ENCODE results near the gene CES2. TPM values are rescaled to one million over a fixed set of nuclear protein-coding genes. Genes with fewer than 3 reads are reported as not detected.

CES2 gene
- total RNA-seq, 1 experiment from 2014 or later = 15.6 TPM

DNA sequence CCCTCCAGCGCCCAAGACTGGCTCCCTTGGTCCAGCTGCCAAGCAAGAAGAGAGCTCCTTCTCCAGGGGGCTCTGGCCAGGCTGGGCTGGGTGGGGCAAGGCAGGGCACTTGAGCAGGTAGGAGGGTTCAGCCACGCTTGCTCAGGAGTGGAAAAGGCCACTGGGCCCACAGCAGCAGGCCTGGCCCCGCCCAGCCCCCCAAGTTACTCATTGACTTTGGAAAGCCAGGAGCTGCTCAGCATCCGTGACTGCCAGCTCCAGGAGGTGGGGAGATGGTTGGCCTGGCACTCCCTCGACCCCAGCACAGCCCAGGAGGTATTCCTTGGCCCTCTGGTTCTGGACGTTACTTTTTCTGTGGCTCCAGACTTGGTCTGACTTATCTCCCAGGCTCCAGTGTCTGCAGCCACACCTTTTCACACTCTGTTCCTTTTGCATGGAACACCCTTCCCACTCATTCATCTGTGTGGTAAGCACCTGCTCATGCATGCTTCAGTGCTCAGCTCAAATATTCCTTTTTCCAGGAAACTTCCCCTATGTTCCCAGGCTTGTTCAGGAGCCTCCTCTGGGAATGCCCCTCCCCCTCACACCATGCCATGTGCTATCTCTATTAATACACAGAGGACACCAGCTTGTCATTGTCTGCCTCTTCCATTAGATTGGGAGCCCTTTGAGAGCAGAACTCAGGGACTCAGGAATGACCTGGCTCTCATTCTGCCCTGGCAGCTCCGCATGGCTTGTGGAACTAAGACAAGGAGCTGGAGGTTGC is 16.3 kb upstream of the CES2 start, which contains the start of gene CDH16:
TSS of gene CDH16 (minus strand) at position 83 of the 766 bp plus-strand sequence. CDS start 820 bp downstream, outside the sequence.
- no peak for DNase-seq (ENCODE audit: low spot score)

DNA sequence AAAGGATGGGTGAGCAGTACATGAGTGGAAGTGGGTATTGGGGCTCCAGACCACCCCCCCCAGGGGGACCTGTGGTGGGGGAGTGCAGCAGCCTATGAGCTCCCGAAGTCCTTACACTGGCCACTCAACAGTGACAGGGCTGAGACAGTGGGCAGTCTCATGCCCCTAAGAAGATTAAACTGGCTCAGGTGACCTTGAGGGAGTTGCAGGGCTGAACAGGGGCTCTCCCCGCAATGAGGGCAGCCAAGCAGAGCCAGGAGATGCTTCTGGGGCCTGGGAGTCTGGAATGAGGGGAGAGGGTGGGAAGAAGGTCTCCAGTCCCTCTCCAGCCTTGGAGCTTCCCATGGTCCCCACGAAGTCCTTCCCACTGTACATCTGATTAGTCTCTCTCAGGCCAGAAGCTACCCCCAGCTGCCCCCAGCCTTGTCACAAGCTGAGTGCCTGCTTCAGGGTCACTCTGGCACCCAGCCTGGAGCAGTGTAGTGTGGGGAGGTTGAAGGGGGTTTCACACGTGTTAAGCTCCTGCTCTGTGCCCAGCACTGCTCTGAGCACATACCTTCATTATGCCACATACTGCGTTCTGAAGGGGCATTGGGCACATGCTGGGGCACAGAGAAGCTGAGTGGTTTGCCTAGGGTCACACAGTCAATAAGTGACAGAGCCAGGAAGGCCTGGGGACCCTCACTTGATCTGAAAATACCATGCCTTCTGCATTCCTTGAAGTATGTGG is 15.6 kb upstream of the CES2 start:
- no peak for DNase-seq (ENCODE audit: low spot score)

DNA sequence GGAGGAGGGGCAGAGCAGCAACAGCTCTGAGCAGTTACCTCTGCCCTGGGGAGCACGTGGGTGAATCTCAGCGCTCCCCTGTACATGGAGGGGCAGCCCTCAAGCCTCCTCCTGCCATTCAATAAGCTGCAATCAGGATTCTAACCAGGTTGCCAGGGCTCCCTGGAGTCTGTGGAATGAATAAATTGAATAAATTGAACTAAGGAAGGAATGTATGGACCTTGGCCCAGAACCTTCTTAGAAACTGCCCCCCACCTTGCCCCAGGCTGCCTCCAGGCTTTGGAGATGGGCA is 15.1 kb upstream of the CES2 start:
- no peak for DNase-seq (ENCODE audit: low spot score)

DNA sequence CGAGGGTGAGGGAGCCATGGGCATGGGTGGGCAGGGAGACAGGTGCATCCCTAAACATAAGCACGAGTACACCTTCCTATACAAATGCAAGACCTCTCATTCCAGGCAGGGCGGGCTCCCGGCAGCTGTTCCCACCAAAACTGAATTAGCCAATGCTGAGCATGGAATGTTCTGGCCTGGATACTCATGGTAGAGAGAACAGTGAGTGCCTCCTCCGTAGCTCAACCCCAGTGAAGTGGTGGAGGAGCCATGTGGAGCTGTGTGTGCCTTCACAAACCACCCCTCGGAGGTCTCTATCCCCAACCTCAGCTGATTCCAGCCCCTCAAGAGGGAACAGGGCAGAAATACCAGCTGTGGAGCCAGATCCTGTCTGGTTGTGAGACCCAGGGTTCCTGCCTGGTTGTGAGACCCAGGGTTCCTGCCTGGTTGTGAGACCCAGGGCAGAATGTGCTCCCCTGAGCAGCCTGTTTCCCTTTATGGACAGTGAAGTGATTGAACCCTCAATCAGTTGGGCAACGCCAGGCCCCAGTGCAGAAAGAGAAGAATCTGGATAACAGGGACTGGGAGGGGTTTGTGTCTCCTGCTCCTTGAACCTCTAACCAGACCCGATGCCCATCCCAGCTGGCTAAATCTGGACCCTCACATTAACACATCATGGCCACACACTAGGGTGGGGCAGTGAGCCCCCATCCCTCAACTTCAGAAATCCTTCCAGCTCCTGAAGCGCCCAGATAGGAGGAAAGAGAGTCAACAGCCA is 14.2 kb upstream of the CES2 start:
- no peak for DNase-seq (ENCODE audit: low spot score)

DNA sequence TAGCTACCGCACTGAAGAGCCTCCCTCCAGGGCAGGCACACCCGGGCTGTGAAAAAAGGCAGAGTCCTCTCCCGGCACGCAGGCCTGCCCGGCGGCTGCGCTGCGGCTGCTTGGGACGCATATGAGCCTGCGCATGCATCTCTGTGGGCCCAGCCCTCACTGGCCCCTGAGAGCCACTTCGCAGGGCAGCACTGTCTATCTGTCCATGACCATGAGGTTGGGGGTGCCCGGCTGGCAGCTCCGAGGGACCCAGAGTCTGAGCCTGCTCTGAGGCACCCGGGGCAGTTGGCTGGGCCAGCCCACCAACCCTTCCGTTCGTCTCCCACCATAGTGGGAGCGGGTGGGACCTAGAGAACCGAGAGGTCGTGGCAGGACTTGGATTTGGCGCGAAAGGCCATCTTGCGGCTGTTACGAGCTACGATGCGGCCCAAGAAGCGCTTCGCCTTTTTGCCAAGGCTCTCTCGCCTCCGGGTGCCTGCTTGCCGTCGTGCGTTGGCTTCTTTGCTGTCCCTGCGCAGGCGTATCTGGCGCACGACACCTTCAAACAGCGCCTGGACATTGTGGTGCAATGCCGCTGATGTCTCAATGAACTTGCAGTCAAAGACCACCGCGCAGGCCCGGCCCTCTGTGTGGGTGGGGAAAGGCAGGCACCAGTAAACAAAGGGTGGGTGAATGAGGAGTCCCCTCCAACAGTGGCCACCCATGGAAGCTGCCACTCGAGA is 13.4 kb upstream of the CES2 start:
- no peak for DNase-seq (ENCODE audit: low spot score)

DNA sequence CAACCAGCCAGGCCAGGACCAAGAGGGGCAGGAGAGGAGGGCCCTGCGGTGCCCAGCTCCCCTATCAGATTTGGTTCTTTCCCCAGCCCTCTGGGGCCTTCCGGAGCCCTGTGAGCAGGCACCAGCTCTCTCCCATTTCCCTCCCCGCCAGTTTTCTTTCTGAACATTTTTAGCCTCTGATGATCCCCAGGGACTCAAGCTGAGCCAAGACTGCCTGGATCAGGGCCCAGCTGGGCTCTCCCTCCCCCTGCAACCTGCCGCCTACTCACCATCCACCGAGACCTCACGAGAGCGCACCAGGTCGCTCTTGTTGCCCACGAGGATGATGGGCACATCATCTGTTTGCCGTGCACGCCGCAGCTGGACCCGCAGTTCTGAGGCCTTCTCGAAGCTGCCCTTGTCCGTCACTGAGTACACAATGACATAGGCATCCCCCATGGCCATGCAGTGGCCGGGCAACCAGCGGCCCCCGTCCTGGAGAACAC is 12.0 kb upstream of the CES2 start:
- no peak for DNase-seq (ENCODE audit: low spot score)

DNA sequence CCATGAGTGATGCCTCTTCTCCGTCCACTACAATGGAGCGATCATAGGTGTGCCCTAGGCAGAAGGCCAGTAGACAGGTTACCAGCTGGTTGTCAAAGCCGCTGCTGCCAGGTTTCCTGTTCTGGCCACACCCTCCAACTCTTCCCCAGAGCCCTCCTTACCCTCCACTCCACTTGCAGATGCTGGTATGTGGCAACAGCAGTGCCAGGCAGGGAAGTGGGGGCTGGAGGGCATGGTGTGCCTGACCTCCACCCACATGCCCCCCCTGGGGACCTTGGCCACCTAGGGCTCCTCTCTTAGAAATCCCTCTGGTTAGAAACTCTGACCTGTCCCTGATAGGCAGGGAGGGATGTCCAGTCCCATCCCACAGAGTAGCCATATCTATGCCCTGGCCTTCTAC is 11.4 kb upstream of the CES2 start:
- DNase-seq (ENCODE audit: low spot score) = no peak

DNA sequence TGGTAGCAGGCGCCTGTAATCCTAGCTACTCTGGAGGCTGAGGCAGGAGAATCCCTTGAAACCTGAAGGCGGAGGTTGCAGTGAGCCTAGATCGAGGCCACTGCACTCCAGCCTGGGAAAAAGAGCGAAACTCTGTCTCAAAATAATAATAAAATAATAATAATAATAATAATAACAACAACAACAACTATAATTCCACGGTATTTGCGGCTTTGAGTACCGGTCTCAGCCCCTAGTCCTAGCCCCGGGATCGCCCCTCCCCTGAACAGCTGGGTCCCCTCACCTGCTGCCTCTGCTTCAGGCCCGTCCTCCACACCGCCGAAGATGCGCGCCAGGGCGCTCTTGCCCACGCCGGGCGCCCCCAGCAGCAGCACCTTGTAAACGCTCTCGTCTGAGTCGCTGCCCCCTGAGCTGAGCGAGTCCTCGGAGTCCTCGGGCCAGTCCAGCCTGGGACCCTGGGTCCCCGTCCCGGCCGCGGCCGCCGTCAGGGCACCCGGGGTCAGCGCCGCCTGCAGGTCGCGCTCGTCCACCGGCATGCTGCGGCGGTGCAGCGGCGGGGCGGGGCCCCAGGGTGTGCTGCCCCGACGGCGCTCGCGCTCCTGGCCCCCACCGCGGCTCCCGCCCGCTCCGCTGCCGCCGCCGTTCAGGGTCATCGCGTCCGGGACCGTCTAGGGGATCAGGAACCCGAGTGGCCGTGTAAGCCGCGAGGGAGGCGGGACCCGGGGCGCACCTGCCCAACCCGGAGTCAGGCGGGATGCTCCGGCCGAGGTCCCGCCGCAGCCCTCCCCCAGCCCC is 10.6 kb upstream of the CES2 start:
- no peak for DNase-seq (ENCODE audit: low spot score)

DNA sequence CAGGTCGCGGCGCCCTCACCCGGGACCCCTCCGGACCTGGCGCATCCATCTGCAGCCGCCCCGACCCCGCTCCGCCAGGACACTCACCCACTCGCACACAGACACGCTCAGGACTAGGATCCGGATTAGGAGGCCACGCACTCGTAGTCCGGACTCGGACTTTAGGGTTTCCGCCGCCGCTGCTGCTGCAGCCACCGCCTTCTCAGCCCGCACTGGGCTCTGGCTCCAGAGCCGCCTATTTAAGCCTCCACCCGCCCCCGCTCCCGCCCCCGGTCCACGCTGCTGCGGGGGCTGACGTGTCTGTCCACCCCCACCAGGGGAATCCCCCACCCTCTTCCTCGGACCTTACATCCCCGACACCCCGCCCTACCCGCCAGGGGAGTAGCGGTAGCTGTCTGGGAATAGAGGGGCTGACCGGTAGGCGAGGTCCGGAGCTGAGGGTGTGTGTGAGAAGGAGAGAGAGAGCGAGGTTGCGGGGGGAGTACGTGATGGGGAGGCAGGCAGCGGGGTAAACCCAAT is 9.9 kb upstream of the CES2 start, which contains the start of gene RRAD:
TSS of gene RRAD (minus strand) at position 214 of the 519 bp plus-strand sequence. CDS start 356 bp downstream, outside the sequence.
- no peak for DNase-seq (ENCODE audit: low spot score)

DNA sequence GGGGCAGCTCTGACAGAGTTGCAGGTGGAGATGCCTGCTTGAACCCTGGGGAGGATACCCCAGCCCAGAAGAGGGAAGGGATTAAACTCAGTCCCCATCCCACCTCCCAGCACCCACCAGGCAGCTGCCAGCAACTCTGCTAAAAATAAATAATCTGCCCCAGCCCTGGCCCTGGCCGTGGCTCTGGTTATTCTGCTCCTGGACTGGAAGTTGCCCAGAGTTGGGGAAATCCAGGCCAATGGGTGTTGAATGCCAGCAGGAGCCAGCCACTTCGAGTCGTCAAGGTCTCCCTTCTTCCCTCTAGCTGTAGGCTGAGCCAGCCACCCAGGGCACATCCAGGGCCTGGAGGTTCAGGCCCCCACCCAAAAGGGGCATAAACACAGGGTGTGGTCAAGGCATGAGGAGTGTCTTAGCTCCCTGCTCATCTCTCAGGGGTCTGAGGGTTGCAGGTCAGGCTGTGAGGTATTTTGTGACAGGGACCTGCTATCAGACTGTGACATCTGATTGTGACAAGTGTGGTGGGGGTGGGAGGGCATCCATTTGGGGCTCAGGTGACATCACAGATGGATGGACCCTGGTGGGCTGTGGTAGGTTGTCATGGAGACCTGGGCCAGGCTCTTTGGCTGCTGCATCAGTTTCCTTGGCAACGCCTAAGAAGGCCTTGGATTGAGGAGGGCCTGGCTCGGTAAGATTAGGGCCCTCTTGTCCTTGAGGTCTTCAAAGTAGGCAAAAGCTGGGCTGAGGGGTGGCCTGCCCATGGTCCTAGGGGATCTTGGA is 9.0 kb upstream of the CES2 start:
- DNase-seq (ENCODE audit: low spot score) = no peak

DNA sequence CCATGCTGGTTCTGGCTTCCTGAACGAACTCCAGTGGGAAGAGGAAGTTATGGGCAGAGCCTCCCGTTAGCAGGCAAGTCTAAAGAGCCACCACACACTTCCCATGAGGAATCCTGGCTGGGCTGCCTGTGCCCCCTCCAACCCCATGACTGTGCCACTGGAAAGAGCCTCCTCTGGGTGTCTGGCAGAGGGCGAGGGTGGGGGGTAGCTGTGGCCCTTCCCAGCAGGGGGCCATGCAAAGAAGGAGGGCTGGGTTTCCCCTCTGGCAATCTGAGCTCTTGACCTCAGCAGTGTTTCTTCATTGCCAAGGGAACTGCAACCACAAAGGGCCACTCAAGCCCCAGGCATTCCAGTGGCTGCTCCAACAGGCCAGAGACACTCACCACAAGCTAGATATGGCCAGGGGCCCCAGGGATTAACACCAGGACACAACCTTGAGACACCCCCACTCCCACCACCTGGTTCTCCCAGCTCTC is 8.3 kb upstream of the CES2 start:
- DNase-seq (ENCODE audit: low spot score) = peak; percentile 84

DNA sequence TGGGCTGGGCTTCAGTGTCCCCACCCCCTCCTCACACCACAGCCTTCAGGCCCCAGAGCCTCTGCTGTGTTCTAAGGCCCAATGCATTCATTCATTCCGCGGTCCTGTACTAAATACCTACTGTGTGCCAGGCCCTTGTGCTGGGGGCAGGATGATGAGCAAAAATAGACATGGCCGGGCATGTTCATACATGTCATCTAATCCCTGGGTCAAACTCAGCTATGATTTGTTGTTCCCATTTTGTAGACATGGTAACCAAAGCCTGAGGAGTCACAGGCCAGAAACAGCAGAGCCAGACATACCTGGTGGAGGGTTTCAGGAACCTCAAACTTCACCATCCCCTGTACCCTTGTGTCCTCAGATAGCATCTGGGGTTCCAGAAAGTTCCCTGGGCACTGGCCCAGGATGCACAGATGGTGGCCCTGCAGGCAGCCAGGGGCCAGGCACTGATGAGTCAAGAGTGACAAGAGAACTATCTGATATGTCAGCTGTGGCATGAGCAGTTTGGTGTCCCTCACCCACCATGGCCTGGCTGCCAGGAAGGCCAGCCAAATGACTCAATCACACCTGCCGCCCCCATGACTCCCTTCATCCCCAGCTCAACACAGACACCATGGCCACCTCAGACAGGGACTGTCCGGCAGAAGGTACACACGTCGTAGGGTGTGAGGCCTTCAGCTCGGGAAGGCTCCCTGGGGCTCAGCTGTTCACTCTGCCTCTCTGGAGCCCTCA is 7.2 kb upstream of the CES2 start:
- no peak for DNase-seq (ENCODE audit: low spot score)

DNA sequence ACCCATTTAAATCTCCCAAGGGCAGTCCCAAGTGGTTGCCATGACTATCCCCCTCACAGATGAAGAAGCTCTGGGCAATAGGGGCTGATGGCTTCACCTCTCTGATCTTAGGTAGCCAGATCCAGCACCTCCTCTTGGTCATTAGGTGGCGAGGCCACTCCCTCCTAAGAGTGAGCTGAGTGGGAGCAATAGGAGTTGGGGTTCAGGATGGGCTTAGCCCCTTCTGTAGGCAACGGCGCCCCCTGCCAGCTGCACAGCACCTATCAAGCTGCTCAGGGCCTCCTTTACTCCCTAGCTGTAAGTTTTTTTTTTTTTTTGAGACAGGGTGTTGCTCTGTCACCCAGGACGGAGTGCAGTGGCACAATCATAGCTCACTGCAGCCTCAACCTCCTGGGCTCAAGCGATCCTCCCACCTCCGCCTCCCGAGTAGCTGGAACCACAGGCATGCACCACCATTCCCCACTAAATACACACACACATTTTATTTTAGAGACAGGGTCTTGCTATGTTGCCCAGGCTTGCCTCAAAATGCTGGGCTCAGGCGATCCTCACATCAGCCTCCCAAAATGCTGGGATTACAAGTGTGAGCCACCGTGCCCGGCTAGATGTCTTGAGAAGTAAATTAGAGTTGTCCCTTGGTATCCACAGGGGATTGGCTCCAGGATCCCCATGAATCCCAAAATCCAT is 6.5 kb upstream of the CES2 start:
- peak; percentile 36 for DNase-seq (ENCODE audit: low spot score)

DNA sequence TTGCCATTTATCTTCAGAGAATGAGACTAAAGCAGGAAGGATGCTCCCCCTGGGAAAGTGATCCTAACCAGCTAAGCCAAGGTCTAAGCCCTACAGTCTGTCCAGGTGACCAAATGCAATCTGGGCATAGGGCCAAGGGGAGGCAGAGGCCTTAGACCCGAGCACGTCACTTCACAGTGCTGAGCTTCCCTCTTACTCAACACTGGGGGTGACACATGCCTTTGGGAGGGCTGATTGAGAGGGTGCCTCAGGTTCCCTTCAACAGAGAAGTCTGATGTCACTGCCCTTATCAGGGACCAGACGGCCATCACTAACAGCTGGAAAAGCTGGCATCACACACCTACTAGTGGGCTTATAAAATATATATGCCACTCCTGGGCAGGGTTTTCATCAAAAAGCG is 5.1 kb upstream of the CES2 start:
- DNase-seq (ENCODE audit: low spot score) = peak; percentile 65

DNA sequence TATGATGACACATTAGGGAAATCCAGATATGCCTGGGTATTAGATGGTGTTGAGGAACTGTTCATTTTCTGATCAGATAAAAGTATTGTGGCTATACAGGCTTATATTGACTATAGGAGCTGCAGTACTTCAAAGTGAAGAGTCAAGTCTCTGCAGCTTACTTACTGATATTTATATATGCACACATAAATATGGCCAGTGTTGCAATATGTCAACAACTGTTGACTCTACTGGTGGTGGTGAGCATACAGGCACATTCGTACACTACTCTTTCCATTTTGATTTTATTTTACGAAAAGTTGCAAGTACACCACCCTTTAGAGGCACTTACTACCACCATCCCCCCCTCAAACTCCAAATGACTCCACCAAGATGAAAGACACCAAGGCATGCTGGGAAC is 3.7 kb upstream of the CES2 start:
- no peak for DNase-seq (ENCODE audit: low spot score)

DNA sequence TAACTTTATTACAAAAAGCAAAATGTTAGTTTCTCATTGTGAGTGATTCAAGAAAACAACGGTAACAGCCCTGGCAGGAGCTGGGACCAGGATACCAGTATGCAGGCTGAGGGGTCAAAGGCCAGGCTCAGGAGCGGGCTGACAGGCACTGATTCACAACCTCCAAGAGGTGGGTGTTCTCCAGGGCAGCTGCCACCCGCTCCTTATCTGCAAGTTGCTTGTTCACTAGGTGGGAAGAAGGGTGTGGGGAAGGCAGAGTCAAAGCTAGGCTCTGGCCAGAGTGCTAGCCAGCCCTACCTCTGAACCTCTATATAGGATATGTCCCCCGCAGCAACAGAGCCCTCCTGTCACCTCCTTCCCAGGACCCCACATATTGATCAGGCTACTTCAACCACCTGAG is 3.2 kb upstream of the CES2 start:
- no peak for DNase-seq (ENCODE audit: low spot score)

DNA sequence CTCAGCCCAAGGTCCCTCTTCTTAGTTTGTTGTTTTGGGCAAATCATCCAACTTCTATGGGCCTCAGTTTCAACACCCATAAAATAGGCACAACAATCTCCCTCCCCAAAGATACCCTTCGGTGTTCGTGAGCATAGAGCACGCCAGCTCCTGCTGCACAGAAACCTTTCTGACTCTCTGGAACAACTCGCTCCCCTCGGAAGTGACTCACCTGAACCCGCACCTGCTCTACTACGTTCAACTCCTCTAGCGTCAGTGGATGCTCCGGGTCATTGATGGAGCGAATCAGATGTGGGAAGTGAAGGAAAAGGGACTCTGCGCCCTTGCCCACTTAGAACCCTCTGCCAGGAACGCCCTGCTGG is 1.6 kb upstream of the CES2 start:
- no peak for DNase-seq (ENCODE audit: low spot score)

DNA sequence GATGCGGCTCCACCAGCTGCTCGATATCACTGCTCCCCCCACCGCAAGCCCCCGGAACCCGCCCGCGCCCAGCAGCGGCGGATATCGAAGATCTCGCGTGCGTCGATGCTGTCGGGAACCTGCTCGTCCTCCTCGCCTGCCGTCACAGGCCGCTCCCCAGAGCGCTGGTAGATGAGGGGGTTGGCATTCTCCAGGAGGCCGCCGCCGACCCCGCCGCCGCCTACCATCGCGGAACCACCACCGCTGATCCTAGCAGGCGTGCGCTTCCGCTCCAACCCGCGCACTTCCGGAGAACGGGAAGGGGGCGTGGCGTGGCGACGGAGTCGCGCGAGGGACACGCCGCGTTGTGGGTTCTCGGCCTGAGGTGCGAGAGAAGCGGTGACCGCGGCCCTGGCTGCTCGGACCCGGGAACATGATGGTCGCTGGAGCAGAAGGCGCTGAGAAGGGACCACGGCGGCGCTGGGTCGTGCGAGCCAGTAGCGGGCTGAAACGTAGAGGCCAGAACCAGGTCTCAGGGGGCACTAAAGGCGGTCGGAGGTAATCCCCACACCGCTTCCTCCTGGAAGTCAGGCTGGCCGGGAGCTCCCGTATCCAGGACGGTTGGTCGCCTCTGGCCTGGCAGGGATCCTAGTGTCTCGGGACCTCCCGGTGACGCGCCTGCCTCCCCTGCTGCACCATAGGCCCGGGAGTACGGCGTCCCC is 1.0 kb upstream of the CES2 start, which contains the start of gene CIAO2B:
TSS of gene CIAO2B (minus strand) at position 265 of the 701 bp plus-strand sequence. CDS start at position 227, 38 bp downstream.
- DNase-seq (ENCODE audit: low spot score) = peak; percentile 81
